HG02870 (cell line): ENCODE measurements around the gene SMPD2.
A peak's percentile ranks its signal among the peaks of the same experiment; 100 is the strongest.

Experiments used
- ATAC-seq: cut with Tn5 transposase; IDR thresholded peaks from one replicate; pipeline ENCODE4 v1.9.1; 2021; ENCODE audit warnings: mild to moderate bottlenecking, moderate library complexity; ENCODE audit not compliant: unreplicated experiment

The SMPD2 gene

DNA sequence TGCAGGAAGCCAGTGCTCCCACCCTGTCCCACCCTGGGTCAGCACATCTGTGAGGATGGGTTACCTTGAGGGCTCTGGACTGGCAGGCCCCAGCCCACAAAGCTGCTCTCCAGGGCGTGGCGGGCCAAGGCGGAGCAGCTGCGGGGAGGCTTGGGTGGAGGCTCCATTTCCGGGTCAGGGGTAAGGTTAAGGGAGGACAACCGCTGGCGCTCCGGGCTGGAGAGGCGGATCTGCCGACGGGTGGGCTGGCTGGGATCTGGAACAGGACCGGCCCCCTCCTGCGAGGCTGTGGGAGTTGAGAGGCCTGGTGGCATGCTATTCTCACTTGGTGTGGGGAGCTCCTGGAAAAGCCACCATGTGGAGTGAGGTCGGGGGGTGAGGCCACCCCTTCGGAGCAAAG lies 5.5 kb downstream of the SMPD2 start:
- no peak for ATAC-seq

DNA sequence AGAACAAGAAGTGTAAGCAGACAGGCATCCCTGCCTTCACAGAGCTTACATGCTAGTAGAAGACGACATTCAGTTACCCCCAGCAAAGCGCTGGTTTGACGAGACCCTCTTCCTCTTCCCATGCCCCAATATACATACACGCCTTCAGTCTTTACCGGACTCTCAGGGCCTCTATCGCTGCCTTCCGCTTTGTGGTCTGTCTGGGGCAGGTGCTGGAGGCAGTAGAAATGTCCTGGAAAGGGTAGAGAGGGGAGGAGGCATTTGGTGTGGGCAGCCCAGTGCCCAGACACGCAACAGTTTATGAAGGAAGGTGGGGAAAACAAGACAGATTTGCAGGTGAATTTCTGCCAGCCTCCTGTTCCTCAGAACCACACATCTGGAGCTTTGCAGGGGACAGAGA lies 6.0 kb downstream of the SMPD2 start:
- ATAC-seq: no peak

DNA sequence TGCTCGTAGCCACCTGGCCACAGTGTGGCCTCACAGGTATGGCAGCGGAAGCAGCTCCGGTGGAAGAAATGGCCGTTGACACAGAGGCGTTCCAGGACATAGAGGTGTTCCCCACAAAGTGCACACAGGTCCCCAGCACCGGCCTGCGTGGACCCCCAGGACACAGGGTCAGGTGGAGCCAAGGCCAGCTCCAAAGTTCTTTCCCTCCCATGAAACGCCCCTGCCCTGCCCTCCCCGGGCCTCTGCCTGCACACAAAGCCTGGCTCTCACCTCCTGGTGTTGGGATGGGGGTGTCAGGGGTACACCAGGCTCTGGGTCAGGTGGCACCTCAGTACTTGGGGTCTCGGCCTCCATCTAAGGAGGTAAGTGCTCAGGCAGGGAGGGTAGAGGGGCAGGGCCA lies 6.6 kb downstream of the SMPD2 start:
- ATAC-seq: no peak

- no peak for ATAC-seq
These were observed 7.5 kb downstream of the SMPD2 start for GRCh38 chr6:109447878-109448555.

DNA sequence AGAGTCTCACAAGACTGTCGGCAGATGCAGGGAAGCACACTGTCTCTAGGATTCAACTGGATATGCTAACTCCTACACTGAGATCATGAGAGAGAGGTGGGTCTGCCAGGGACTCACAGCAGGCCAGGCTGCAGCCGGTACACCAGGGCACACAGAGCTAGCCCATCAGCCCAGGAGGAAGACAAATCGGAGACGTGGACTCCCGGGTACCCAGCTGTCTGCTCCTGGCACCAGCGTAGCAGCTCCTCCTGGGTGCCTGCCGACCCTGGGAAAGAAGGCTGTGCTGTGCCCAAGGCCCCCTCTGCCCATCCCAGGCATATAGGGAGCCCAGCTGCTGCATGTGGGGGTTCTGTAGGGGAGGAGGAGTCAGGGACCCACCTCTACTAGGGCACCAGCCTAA lies 8.1 kb downstream of the SMPD2 start:
- no peak for ATAC-seq

GRCh38 chr6:109449064-109449794 lies 8.7 kb downstream of the SMPD2 start:
- no peak for ATAC-seq

- ATAC-seq: no peak
These were observed 9.5 kb downstream of the SMPD2 start for GRCh38 chr6:109449795-109450673.

- ATAC-seq: no peak
These were observed 10.3 kb downstream of the SMPD2 start for GRCh38 chr6:109450801-109451200.

GRCh38 chr6:109451376-109451775 lies 10.9 kb downstream of the SMPD2 start:
- no peak for ATAC-seq

GRCh38 chr6:109452181-109452580 lies 11.7 kb downstream of the SMPD2 start:
- ATAC-seq: no peak

GRCh38 chr6:109453156-109453555 lies 12.6 kb downstream of the SMPD2 start:
- no peak for ATAC-seq

DNA sequence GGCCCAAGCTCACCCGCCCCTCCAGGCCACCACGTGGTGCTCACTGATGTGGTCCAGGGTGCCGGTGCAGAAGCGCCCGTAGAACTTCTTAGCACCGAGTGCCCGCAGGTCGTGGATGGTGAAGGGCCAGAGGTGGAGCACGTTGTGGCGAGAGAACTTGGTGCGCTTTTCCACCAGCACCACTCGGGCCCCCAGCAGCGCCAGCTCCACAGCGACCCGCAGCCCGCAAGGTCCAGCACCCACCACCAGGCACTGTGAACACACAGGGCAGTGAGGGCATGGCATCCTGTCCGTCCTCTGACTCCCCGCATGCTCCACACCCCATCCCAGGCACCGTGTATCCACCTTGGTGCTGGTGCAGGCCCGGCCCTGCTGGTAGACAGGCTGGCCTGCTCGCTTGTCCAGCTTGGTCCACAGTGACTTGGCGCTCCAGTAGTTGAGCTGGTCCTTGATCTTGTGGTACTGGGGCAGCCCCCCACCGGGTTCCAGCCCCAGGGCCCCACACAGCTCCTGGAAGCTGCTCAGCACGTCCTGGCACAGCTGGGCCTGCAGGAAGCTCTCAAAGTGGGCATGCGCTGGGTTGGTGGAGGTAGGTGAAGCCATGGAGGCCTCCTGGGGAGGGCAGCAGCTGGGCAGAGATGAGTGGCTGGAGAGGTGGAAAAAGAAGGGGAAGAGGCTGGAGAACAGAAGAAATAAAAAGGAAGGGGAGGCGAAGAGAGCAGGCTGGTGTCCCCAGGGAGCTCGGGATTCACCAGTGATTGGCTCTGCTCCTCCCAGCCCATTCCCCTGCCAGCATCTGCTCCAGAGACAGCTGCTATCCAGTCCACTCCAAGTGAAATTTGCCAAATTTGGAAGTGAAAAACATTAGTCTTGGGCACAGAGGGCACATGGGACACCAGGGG lies 13.3 kb downstream of the SMPD2 start:
- no peak for ATAC-seq

GRCh38 chr6:109454496-109455436 lies 14.2 kb downstream of the SMPD2 start:
- peak; percentile 29 for ATAC-seq

DNA sequence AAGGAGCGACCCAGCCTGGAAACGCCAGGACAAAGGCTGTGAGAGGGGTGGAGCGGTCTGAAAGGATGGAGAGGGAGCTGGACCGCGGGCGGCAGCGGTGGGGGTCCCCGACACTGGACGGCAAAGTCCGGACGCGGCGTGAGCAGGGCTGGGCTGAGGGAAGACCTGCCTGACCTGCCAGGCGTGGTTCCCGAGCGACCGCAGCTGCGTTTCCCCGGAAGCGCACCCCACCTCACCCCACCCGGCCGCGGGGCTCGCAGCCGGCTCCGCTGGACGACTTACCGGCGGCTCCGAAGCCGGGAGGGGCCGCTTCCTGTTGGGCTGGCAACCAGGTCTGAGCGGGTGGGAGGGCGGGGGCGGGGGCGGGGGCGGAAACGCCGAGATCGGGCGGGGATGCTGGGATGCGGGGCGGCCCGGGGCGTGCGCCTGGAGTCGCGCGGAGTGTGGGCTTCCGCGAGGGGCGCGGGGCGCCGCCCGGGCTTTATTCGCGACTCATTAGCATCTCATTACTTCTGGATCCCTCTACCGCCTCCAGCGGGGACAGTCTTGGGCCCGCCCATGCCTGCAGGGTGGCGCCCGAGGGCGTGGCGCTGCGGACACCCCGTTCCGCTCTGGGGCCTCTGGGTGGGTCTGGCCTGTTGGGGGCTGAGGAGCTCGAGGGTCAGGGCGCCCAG lies 15.1 kb downstream of the SMPD2 start, which contains the start of gene MICAL1:
Gene MICAL1 (minus strand): TSS at position 336 of the 674 bp plus-strand sequence. CDS start 1,576 bp downstream, outside the sequence.
- peak; percentile 47 for ATAC-seq

- no peak for ATAC-seq
These were observed 15.6 kb downstream of the SMPD2 start for GRCh38 chr6:109456111-109456583.

GRCh38 chr6:109456710-109457561 lies 16.4 kb downstream of the SMPD2 start:
- no peak for ATAC-seq

- no peak for ATAC-seq
These were observed 17.1 kb downstream of the SMPD2 start for GRCh38 chr6:109457562-109457996.
